Activated effector memory CD4-positive, alpha-beta T cell treated with anti-CD3 and anti-CD28 coated beads, Interleukin-2, amount 50 U/mL, for 16 hours (primary cell): Measurements from ENCODE around the gene POLE.
A peak's percentile ranks its signal among the peaks of the same experiment; 100 is the strongest.

Source experiments
- DNase-seq: peaks from one replicate; pipeline ENCODE4 v3.0.0-alpha.2; 2020

POLE gene

GRCh38 chr12:132687211-132688164 lies at the start of gene POLE, which contains the start of gene PXMP2:
Gene POLE (minus strand): TSS chr12:132687342. CDS start chr12:132687315, 27 bp downstream.
Gene PXMP2 (plus strand): TSS chr12:132687587. CDS start chr12:132687671, 84 bp downstream.
- peak; percentile 97 for DNase-seq

- DNase-seq, result no peak
Measured at GRCh38 chr12:132736913-132737312, 49.8 kb upstream of the POLE start.

- DNase-seq, result no peak
Measured at GRCh38 chr12:132736378-132736777, 49.2 kb upstream of the POLE start.

- no peak for DNase-seq
Measured at GRCh38 chr12:132735496-132735895, 48.4 kb upstream of the POLE start.

- no peak for DNase-seq
Measured at GRCh38 chr12:132734206-132734605, 47.1 kb upstream of the POLE start.

- no peak for DNase-seq
Measured at GRCh38 chr12:132731574-132731973, 44.4 kb upstream of the POLE start.

GRCh38 chr12:132730353-132730752 lies 43.2 kb upstream of the POLE start:
- no peak for DNase-seq

- no peak for DNase-seq
Measured at GRCh38 chr12:132729541-132730320, 42.6 kb upstream of the POLE start.

- no peak for DNase-seq
Measured at GRCh38 chr12:132728502-132728901, 41.4 kb upstream of the POLE start.

- DNase-seq, result no peak
Measured at GRCh38 chr12:132727091-132727794, 40.1 kb upstream of the POLE start.

- no peak for DNase-seq
Measured at GRCh38 chr12:132726386-132726785, 39.2 kb upstream of the POLE start.

- no peak for DNase-seq
Measured at GRCh38 chr12:132724506-132725241, 37.5 kb upstream of the POLE start.

- DNase-seq, result no peak
Measured at GRCh38 chr12:132723764-132724140, 36.6 kb upstream of the POLE start.

GRCh38 chr12:132723015-132723763 lies 36.0 kb upstream of the POLE start:
- DNase-seq, result no peak

- no peak for DNase-seq
Measured at GRCh38 chr12:132720606-132721345, 33.6 kb upstream of the POLE start.

GRCh38 chr12:132719954-132720324 lies 32.8 kb upstream of the POLE start:
- no peak for DNase-seq

GRCh38 chr12:132719141-132719953 lies 32.2 kb upstream of the POLE start:
- no peak for DNase-seq

- DNase-seq, result no peak
Measured at GRCh38 chr12:132718644-132719043, 31.5 kb upstream of the POLE start.

GRCh38 chr12:132717531-132718387 lies 30.6 kb upstream of the POLE start:
- no peak for DNase-seq
